ENCODE measurements around the gene ZNF432.

Gene ZNF432

DNA sequence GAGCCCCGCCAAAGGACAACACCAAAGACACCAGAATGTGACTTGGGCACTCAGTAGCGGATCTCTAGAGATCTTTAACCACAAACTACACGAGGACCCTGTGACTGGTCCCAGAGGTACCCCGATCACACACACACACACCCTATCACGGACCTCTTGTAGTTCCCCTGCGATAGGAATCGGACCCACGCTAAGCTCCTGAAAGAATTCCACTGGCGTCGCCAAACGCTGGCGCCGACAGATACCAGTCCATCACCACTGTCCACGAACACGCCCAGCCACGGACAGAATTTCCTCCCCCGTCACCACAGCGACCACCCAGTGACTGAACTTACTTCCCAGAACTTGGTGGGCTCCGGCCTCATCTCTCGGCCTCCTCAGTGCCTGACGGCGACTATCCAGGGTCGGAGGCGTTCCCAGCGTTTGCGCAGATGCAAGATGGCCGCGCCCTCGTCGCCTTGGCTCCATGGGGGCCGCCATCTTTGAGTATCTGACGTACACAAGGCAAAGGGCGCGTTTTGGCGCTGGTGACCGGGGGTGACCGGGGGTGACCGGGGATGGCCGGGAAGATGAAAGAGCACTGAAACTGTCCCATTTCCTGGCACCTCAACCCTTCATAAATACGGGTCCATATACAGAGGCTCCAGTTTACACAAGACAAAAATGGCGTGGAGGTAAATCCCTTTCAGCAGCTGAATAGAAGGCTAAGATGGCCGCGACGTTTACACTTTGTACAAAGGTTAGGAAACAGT lies 40.7 kb downstream of the ZNF432 start, which contains the start of gene ZNF615:
Gene ZNF615, minus strand, starts transcription at position 406 of the 752 bp plus-strand sequence. CDS start 4,500 bp downstream, outside the sequence.
- peak; percentile 81 for DNase-seq (ENCODE audit: low spot score)

DNA sequence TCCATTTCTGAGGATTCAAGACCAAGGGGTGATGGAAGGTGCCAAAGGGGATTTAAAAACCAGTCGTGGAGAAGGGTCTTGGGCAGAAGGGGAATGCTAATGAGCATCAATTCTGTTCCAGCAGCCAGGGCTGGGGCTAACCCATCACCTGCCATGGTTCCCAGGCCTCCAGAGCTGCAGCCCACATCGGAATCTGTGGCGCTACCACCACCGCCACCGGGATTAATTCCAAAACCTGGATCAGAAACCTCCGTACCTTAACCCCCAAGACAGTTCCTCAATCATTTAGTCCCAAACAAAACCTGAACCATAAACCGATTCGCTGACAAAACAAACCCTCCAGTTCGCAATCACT lies 41.2 kb downstream of the ZNF432 start:
- no peak for DNase-seq (ENCODE audit: low spot score)

DNA sequence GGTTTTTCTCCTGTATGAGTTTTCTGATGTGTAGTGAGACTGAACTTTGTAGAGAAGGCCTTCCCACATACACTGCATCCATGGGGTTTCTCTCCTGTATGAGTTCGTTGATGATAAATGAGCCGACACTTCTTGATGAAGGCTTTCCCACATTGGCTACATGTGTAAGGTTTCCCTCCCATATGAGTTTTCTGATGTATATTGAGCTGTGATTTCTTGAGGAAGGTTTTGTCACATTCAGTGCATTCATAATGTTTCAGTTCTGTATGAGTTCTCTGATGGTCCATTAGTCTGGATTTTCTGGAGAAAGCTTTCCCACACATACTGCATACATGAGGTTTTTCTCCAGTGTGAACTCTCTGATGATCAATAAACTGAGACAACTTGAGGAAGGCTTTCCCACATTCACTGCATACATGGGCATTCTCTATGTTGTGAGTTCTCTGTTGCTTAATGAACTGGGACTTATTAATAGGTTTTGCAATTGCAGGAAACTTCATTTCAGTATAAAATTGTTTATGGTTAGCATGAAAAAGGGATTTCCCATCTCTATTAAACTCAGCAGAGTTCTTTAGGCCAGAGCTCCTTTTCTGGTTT lies 54.5 kb downstream of the ZNF432 start:
- DNase-seq (ENCODE audit: low spot score), result no peak

DNA sequence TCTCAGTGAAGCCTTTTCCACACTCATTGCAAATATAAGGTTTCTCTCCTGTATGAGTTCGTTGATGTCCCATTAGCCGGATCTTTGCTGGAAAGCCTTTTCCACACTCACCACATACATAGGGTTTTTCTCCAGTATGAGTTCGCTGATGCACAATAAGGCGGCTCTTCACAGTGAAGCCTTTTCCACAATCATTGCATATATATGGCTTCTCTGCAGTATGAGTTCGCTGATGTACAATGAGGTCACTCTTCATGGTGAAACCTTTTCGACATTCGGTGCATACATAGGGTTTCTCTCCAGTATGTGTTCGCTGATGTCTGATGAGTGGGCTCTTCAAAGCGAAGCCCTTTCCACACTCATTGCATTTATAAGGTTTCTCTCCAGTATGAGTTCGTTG lies 55.2 kb downstream of the ZNF432 start:
- DNase-seq (ENCODE audit: low spot score), result no peak

DNA sequence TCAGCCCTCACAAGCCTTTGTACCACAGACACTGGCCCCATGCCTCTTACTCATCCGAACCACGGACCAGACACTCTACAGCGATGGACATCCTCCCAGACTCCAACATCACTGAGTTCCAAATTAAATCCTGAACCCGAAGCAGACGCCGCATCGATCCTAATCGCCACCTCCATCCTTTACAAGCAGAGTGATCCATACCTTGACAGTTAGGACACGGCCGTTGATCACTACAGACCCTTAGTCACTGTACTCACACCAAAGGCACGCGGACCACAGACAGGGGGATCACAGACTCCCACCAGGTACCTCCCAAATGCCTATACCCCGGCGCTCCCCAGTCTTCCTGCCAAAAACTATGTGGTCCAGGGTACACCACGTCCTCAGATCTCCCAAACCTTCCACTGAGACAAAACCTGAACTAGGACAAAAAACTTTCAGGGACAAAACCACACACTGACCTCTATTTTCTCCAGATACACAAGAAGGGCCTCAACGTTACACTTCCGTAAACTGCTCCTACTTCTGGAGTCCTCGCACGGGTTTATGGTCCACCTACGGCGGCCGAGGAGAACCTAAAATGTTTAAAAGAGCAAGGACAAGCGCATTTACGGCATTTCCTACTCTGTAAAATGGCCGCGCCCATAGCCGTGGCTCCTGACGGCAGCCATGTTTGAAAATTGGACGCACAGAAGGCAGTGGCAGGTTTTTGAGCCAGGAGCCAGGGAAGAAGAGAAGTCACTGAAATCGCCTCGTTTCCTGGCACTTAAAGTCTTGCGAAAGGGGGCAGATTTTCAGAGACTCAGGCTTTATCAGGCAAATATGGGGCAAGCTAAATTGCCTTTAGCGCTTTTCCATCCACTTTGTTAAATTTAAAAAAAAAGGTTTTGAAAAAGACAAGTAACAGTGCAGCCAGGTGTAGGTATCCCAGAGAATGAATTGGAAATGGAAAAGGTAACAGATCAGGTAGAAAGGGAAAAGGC lies 62.0 kb downstream of the ZNF432 start, which contains the start of gene ZNF350:
Gene ZNF350, minus strand, starts transcription at position 532 of the 983 bp plus-strand sequence. CDS start 12,480 bp downstream, outside the sequence.
- DNase-seq (ENCODE audit: low spot score), result peak; percentile 89

DNA sequence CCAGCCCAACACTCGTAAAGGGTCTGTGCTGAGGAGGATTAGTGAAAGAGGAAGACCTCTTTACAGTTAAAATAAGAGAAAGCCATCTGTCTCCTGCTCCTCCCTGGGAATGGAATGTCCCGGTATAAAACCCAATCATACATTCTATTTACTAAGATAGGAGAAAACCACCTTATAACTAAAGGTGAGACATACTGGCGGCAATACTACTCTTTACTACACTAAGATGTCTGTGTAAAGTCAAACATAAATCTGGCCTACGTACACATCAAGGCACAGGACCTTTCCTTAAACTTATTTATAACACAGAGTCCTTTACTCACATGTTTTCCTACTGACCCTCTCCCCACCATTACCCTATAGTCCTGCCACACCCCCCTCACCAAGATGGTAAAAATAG lies 65.3 kb downstream of the ZNF432 start:
- no peak for DNase-seq (ENCODE audit: low spot score)
